ENCODE results near the gene WARS2. TPM values are rescaled to one million over a fixed set of nuclear protein-coding genes. Genes with fewer than 3 reads are reported as not detected.

WARS2 gene
- total RNA-seq, 1 donor from 2014 or later = 11.9 TPM

GRCh38 chr1:119112791-119113190, 27.7 kb downstream of the WARS2 start:
- Histone ChIP-seq H3K4me3 (no peak overlapping the region), H3K27ac (no peak overlapping the region), H3K36me3 (no peaks in the 10 kb centered on the region), H3K4me1 (no peaks in the 10 kb centered on the region), H3K27me3 (no peaks in the 10 kb centered on the region), H3K9me3 (no peaks in the 10 kb centered on the region)
- no peak for DNase-seq (ENCODE audit: low spot score in 2 of 2)
- intact Hi-C loops (cut with DNase I) = no loop called here
- no peak for TF ChIP-seq CTCF (IDR thresholded peaks at IDR 0.05)

GRCh38 chr1:119112244-119112643, 28.2 kb downstream of the WARS2 start:
- TF ChIP-seq CTCF (IDR thresholded peaks at IDR 0.05) = no peak
- intact Hi-C loops (cut with DNase I) = no loop called here
- H3K4me1 ChIP-seq = no peaks in the 10 kb centered on the region
- no peaks in the 10 kb centered on the region for H3K36me3 ChIP-seq
- no peaks in the 10 kb centered on the region for H3K9me3 ChIP-seq
- H3K27ac ChIP-seq = no peak overlapping the region
- DNase-seq (ENCODE audit: low spot score in 2 of 2) = no peak
- no peaks in the 10 kb centered on the region for H3K27me3 ChIP-seq
- H3K4me3 ChIP-seq = no peak overlapping the region

GRCh38 chr1:119108988-119109387, 31.5 kb downstream of the WARS2 start:
- Histone ChIP-seq H3K27me3 (no peaks in the 10 kb centered on the region), H3K9me3 (no peaks in the 10 kb centered on the region), H3K27ac (no peak overlapping the region), H3K36me3 (no peaks in the 10 kb centered on the region), H3K4me1 (no peaks in the 10 kb centered on the region), H3K4me3 (no peak overlapping the region)
- DNase-seq (ENCODE audit: low spot score in 2 of 2) = no peak
- intact Hi-C loops (cut with DNase I) = no loop called here
- TF ChIP-seq CTCF (IDR thresholded peaks at IDR 0.05) = no peak

GRCh38 chr1:119103764-119104163, 36.7 kb downstream of the WARS2 start:
- H3K9me3 ChIP-seq = no peaks in the 10 kb centered on the region
- H3K4me3 ChIP-seq = no peak overlapping the region
- peak overlapping the region in 1 of 2 donors; percentile 64 for H3K27ac ChIP-seq
- TF ChIP-seq CTCF (IDR thresholded peaks at IDR 0.05) = no peak
- H3K36me3 ChIP-seq = no peaks in the 10 kb centered on the region
- H3K27me3 ChIP-seq = no peaks in the 10 kb centered on the region
- DNase-seq (ENCODE audit: low spot score in 2 of 2) = no peak
- intact Hi-C loops (cut with DNase I) = no loop called here
- peaks cover 5 to 20% of the 10 kb centered on the region in 2 donors for H3K4me1 ChIP-seq

GRCh38 chr1:119102051-119102450, 38.4 kb downstream of the WARS2 start:
- Histone ChIP-seq H3K9me3 (no peaks in the 10 kb centered on the region), H3K27ac (peak overlapping the region; percentile 64 to 79), H3K4me1 (peaks cover 5 to 20% of the 10 kb centered on the region in 2 donors), H3K27me3 (no peaks in the 10 kb centered on the region), H3K4me3 (peak overlapping the region in 1 of 2 donors; percentile 14), H3K36me3 (no peaks in the 10 kb centered on the region)
- no peak for TF ChIP-seq CTCF (IDR thresholded peaks at IDR 0.05)
- no peak for DNase-seq (ENCODE audit: low spot score in 2 of 2)
- intact Hi-C loops (cut with DNase I) = no loop called here

GRCh38 chr1:119101563-119101962, 38.9 kb downstream of the WARS2 start:
- H3K27ac ChIP-seq = peak overlapping the region; percentile 64 to 79

More at GRCh38 chr1:119101563-119101962, 38.9 kb downstream of the WARS2 start:
- Histone ChIP-seq H3K4me3 (no peak overlapping the region), H3K27me3 (no peaks in the 10 kb centered on the region), H3K4me1 (peaks cover 5 to 20% of the 10 kb centered on the region in 2 donors), H3K36me3 (no peaks in the 10 kb centered on the region), H3K9me3 (no peaks in the 10 kb centered on the region)
- intact Hi-C loops (cut with DNase I) = no loop called here
- DNase-seq (ENCODE audit: low spot score in 2 of 2) = no peak
- TF ChIP-seq CTCF (IDR thresholded peaks at IDR 0.05) = no peak
